ENCODE results near the gene MMP7.

Gene MMP7

GRCh38 chr11:102530558-102530957 lies at the start of gene MMP7:
Gene MMP7 (minus strand): TSS chr11:102530747. CDS start chr11:102530700, 47 bp downstream.
- DNase-seq, result no peak

DNA sequence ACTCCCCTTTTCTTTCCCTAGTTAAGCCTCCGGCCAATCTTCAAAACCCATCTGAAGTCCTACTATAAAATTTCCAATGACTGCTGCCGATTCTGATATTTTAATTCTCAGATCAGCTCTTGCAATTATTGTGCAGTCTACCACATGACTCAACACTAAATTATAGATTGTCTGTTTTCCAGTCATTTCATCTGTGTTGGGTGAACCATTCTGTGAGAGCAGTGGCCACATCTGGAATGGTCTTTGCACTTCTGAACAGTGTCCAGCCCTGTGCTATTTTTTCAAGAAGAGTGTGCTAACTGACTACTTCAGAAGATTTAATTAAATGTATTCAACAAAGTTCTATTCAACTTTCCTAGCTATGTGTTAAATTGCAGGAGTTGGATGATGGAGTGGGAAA lies 47.2 kb upstream of the MMP7 start:
- no peak for DNase-seq

DNA sequence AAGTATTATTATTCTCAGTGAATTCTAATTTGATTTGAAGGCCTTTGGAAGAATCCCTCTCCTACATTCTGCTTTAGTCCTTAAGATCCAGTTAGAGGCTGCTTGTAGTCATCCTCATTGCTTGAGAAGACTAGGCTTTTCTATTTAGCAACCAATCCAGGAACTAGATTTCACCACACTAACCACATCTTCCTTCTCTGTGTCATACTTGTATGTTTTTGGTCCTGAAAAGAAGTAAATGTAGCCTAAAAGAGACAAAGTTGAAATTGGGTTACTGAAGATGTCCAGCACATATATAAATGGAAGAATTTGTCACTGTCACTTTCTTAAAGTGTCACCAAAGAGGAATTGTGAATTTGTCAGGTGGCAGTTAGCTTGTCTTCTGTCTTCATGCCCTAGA lies 46.6 kb upstream of the MMP7 start:
- DNase-seq, result no peak

GRCh38 chr11:102576350-102576749 lies 45.8 kb upstream of the MMP7 start:
- DNase-seq, result no peak

- no peak for DNase-seq
Observed at GRCh38 chr11:102575012-102575411, 44.5 kb upstream of the MMP7 start.

GRCh38 chr11:102573851-102574250 lies 43.3 kb upstream of the MMP7 start:
- DNase-seq, result peak in 1 of 3 experiments; percentile 57

DNA sequence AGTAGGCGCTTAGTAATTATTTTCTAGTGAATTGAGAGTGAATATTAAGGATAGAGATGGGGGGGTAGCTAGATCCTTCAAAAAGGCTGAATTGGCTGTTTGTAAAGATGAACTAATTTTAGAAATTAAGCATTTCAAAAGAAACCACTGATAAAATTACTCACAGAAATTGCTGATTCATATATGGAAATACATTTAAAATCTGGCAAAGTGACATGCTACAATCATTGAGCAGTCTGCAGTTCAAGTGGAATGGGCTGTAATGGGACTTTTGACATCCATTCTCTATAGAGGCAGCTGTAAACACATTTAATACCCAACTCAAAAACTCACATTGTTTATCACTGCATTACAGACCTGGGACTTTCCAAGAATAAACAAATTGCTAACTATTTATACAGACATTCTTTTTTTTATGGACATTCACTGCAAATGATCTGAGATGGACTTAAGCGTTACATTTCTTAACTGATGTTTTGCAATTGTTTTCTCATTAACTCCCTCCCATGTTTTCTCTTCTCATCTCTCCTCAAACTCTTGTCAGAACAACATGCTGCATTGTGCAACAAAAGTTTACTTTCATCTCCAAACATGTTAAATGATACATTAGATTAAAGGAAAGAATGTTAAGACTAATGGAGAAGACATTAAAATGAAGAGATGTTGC lies 42.1 kb upstream of the MMP7 start:
- no peak for DNase-seq

DNA sequence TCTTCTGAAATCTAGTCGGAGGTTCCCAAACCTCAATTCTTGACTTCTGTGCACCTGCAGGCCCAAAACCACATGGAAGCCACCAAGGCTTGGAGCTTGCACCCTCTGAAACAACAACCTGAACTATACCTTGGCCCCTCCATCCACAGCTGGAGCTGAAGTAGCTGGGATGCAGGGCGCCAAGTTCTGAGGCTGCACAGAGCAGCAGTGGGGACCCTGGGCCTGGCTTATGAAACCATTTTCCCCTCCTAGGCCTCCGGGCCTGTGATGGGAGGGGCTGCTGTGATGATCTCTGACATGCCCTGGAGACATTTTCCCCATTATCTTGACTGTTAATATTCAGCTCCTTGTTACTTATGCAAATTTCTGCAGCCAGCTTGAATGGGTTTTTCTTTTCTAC lies 38.3 kb upstream of the MMP7 start:
- DNase-seq, result no peak

DNA sequence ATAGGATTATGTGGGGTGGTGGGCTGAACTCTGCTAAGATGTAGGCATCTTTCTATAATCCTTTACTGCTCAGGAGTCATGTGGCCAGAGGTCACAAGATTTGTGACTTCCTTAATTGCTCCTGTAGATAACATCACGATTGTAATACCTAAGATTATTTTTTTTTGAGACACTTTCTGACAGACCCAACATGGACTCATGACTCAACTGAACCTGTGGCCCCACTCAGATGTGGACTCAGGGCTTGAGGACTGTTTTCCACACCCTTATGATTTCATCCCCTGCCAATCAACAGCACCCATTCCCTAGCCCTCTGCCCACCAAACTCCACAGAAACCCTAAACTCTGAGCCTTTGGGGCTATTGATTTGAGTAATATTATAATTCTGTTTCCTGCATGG lies 35.6 kb upstream of the MMP7 start:
- no peak for DNase-seq

GRCh38 chr11:102564110-102564509 lies 33.6 kb upstream of the MMP7 start:
- no peak for DNase-seq

- no peak for DNase-seq
Observed at GRCh38 chr11:102561636-102562035, 31.1 kb upstream of the MMP7 start.

DNA sequence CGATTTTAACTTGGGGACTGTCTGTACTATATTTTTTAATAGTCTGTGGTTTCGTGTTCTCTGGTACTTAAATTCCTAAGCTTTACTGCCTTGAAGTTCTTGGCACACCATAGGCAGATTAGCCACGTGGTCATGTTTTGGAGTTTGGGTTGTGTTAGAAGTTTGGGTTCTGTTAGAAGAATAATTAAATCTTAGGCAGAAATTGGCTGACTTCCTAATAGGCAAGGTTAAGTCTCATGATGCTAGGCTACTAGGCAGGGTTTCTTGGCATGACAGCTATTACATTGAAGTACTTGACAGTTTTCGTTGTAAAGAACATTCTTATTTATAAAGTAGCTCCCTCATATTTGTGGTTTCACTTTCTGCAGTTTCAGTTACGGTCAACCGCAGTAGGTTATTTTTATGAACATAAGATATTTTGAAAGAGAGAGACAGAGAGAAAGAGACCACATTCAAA lies 30.0 kb upstream of the MMP7 start:
- no peak for DNase-seq

DNA sequence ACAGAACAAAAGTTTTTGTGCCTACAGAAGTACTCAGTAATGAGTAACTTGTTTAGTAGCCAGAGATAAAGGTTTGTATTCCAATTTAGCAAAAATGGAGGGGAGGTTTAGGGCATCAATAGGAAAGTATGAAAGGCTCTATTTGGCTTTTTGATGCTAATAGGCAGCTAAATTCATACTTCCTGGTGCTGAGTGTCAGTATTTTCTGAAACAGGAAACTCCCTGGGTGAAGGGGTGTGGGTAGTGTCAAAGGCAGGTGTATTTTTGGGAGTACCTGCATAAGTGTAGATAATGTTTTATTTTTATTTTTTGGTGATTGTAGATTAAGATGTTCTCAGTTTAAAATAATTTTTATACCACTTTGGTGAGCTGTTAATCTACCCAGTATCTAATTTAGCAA lies 29.3 kb upstream of the MMP7 start:
- DNase-seq, result no peak

DNA sequence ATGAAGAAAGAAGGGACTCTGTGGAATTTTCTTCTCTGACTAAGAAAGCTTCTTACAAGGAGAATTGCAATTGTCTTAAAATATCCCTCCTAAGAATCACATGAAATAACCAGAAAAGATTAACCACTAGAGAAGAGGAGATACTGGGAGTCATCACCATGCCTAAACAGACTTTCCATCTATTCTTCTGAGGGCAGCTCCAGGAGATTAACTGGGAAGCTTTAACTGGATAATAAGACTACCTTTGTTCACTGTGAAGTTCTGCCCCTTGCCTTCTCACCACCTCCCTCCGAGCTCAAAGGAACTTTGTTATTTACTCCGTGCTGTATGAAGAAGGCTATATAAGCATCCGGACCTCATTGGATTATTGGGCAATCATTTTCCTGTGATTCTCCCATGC lies 24.5 kb upstream of the MMP7 start:
- no peak for DNase-seq

- DNase-seq, result peak in 1 of 3 experiments; percentile 22
Observed at GRCh38 chr11:102553835-102554282, 23.3 kb upstream of the MMP7 start.

DNA sequence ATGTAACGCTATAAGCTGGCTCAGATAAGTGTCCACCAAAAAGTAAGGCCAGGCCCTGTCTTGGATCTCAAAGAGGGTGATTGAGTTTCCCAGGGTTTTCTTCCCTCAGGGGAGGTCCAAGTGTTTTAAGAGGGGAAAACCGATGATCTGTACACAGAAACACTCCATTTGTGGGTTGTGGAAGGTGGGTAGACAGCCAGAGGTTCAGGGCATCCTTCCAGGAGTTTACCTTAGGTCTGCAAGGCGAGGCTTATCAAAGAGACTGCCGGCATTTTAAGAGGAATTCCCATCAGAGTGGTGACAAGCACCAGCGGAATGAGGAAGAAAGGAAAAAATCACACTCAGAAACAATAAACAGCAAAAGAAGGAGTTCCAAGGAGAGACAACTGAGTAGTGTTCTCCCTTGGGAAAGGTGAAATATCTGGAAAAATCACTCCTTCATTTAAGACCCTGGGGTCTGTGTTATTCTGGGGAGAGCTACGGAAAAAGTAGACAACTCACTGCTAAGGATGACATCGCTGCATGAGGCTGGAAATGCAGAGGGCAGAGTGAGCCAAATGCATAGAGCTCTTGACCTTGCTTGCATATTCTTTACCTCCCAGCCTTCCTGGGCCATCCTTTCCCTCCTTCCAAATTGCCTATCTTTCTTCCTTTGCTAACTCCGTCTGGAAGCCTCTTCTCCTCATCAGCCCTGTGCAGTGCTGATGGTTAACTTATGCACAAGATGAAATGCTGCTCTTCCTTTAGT lies 22.1 kb upstream of the MMP7 start:
- no peak for DNase-seq

GRCh38 chr11:102552020-102552419 lies 21.5 kb upstream of the MMP7 start:
- DNase-seq, result no peak

DNA sequence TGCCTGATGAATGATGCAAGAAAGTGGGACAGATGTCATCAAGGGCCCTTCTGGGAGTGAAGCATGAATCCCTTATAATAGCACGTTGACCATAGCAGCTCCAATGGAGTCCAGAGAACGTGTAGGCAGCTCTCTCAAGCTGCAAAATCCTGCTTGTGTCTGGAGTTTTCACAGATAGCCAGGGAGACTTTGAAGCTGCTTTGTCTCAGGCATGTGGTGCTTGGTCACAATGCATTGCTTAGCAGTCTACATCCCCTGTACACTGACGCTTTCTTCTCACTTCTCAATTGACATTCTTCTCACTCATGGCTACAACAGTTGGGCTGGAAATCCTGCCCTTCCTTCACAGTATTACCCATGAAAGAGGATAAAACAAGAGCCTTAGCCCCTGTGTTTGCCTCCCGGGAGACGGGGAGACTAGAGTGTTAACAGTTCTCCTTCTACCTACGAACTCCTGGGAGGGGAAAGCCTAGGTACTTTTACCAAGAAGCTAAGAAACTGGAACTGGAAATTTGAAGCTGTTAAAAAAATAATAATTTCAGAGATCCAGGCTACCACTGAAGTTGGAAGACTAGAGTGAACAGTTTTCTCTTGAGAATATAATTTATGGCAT lies 20.7 kb upstream of the MMP7 start:
- peak in 1 of 3 experiments; percentile 11 for DNase-seq

- DNase-seq, result no peak
Observed at GRCh38 chr11:102546923-102547471, 16.4 kb upstream of the MMP7 start.

DNA sequence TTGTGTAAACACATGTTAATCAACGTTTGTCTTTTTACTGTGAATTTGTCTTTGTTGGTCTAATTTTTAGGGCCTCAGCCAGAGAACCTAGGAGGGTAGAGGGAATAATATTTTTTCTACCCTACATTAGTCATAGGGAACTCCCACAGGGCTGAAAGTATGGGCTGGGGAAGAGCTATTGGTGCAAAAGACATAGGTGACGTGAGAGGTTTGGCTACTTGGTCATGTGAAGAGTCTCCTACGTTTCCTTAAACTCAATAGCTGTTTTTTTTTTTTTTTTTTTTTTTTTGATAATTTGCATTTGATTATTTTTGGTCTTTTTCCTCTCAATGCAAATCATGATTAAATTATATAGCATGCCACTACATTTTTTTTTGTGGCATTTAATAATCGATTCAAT lies 15.9 kb upstream of the MMP7 start:
- no peak for DNase-seq

GRCh38 chr11:102545701-102546100 lies 15.2 kb upstream of the MMP7 start:
- DNase-seq, result no peak

DNA sequence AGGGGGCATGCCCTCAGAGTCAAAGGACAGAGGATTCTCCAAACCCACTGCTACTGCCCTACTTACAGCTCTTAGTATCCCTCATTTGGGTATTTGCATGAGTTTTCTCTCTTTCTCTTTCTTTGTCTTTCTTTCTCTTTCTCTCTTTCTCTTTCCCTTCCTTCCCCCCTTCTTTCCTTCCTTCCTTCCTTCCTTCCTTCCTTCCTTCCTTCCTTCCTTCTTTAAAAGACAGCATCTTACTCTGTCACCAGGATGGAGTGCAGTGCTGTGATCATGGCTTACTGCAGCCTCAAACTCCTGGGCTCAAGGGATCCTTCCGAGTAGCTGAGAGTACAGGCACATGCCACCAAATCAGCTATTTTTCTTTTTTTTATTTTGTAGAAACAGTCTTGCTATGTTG lies 14.0 kb upstream of the MMP7 start:
- no peak for DNase-seq

DNA sequence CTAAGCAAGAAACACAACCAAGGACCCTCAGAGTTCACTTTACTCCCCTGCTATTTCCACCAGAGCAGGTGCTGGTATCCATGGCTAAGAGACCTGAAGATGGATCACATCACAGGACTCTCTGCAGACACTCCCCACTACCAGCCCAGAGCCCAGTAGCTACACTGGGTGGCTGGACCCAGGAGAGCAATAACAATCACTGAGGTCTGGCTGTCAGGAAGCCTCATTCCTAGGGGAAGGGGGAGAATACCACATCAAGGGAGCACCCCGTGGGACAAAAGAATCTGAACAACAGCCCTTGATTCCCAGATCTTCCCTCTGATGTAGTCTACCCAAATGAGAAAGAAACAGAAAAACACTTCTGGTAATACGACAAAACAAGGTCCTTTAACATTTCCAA lies 9.0 kb upstream of the MMP7 start:
- DNase-seq, result no peak

DNA sequence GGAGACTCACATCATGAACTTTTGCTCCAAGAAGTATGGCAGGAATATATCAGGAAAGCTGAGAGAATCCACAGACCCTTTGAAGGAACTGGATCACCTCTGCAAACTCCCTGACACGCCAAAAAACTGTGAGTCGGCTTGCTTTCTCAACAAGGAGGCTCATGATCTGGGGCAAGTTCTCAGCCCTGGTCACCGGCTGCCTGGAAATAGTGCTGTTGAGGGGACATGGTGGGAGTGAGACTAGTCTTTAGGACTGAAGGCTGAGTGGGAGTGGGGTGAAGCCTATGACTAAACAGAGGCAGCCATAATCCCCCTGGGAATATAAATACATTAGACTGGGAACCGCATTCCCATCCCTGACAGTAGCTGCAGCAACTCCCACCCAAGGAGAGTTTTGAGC lies 8.4 kb upstream of the MMP7 start:
- no peak for DNase-seq
